Fibroblast of villous mesenchyme (primary cell): ENCODE measurements around the gene RTN4. TPM values are rescaled to one million over a fixed set of nuclear protein-coding genes. Genes with fewer than 3 reads are reported as not detected.

ENCODE experiments used
- DNase-seq: peaks from one replicate; pipeline ENCODE4 v3.0.0-alpha.2; 2010; ENCODE audit warnings: low read depth
- H3K4me3 ChIP-seq: 2 replicates; pipeline ENCODE4 v1.5.1; 2011; ENCODE audit warnings: low read depth, mild to moderate bottlenecking, low read length
- CTCF ChIP-seq: IDR thresholded peaks from 2 replicates; pipeline ENCODE4 v1.5.1; 2012; ENCODE audit warnings: low read depth, mild to moderate bottlenecking, low read length; ENCODE audit not compliant: insufficient read depth
- total RNA-seq: library from RNA; depleted of rRNA; stranded (reverse); fragments of >200 nt; gene quantifications from 2 replicates; pipeline ENCODE4 v1.2.3, GENCODE V29; 2012

The RTN4 gene
- total RNA-seq, 1 donor: 262 TPM

- H3K4me3 ChIP-seq: no peak overlapping the region
- no peak for TF ChIP-seq CTCF
- DNase-seq: no peak
Measured at GRCh38 chr2:54962511-54962910, 87.7 kb downstream of the RTN4 start.

- no peak overlapping the region for H3K4me3 ChIP-seq
- TF ChIP-seq CTCF: no peak
- DNase-seq: no peak
Measured at GRCh38 chr2:54960164-54960563, 90.1 kb downstream of the RTN4 start.

- TF ChIP-seq CTCF: no peak
Measured at GRCh38 chr2:54958717-54959371, 91.4 kb downstream of the RTN4 start.

GRCh38 chr2:54957321-54957999, 92.8 kb downstream of the RTN4 start:
- DNase-seq: no peak
- no peak for TF ChIP-seq CTCF
- H3K4me3 ChIP-seq: no peak overlapping the region

More at GRCh38 chr2:54958717-54959371, 91.4 kb downstream of the RTN4 start:
- no peak for DNase-seq
- no peak overlapping the region for H3K4me3 ChIP-seq

GRCh38 chr2:54956111-54956627, 94.1 kb downstream of the RTN4 start:
- no peak overlapping the region for H3K4me3 ChIP-seq
- peak; percentile 69 for DNase-seq
- no peak for TF ChIP-seq CTCF

GRCh38 chr2:54955358-54956110, 94.7 kb downstream of the RTN4 start:
- no peak overlapping the region for H3K4me3 ChIP-seq
- no peak for DNase-seq
- no peak for TF ChIP-seq CTCF
